ENCODE measurements around the gene KLK6.
"Not testable (repeated sequence)": the region's sequence is repeated elsewhere in the genome, so short reads cannot be mapped to it uniquely, and the experiment has no call there.

Gene KLK6

GRCh38 chr19:50998061-50998460 is 28.7 kb upstream of the KLK6 start:
- H3K9me2 ChIP-seq (replicated peaks; ENCODE audit: insufficient read depth, low read length): no peaks in the 10 kb centered on the region
- H3F3A ChIP-seq (ENCODE audit: insufficient read depth): no peaks in the 10 kb centered on the region
- H3K9me3 ChIP-seq (ENCODE audit: insufficient read depth, low read length): 0 out of 2 replicates have a peak, but pooled peaks cover 5% of the 10 kb centered on the region
- H3K4me3 ChIP-seq (ENCODE audit: insufficient read depth, low read length, poor library complexity, severe bottlenecking): no peak overlapping the region
- TF ChIP-seq EZH2phosphoT487 (conservative IDR thresholded peaks at IDR 0.05; ENCODE audit: low read length): no peak
- TF ChIP-seq CTCF (IDR thresholded peaks at IDR 0.05; ENCODE audit: insufficient read depth, low read length, poor library complexity, severe bottlenecking): no peak
- no peak overlapping the region for H3K27ac ChIP-seq (ENCODE audit: low read depth, low read length)
- no peaks in the 10 kb centered on the region for H4K20me1 ChIP-seq (ENCODE audit: low read depth, low read length)
- H3K27me3 ChIP-seq (ENCODE audit: low read length): no peaks in the 10 kb centered on the region; the same call in 1 of the 2 replicates
- H3K79me2 ChIP-seq (ENCODE audit: insufficient read depth, low read length): no peaks in the 10 kb centered on the region
- H3K9ac ChIP-seq (ENCODE audit: low read length): no peak overlapping the region
- no peaks in the 10 kb centered on the region for H3K36me3 ChIP-seq (ENCODE audit: low read length)
- no peak overlapping the region for H2AFZ ChIP-seq (ENCODE audit: low read depth, low read length, severe bottlenecking)
- no peak overlapping the region for H3K4me2 ChIP-seq (ENCODE audit: low read depth, low read length, poor library complexity, severe bottlenecking)

- H3K36me3 ChIP-seq (ENCODE audit: low read length): no peaks in the 10 kb centered on the region
- no peak overlapping the region for H3K27ac ChIP-seq (ENCODE audit: low read depth, low read length)
- no peaks in the 10 kb centered on the region; the same call in 1 of the 2 replicates for H3K27me3 ChIP-seq (ENCODE audit: low read length)
- 0 out of 2 replicates have a peak, but pooled peaks cover 5% of the 10 kb centered on the region for H3K9me3 ChIP-seq (ENCODE audit: insufficient read depth, low read length)
- TF ChIP-seq CTCF (IDR thresholded peaks at IDR 0.05; ENCODE audit: insufficient read depth, low read length, poor library complexity, severe bottlenecking) (no peak), EZH2phosphoT487 (conservative IDR thresholded peaks at IDR 0.05; ENCODE audit: low read length) (no peak)
- H3K9ac ChIP-seq (ENCODE audit: low read length): no peak overlapping the region
- H3K4me3 ChIP-seq (ENCODE audit: insufficient read depth, low read length, poor library complexity, severe bottlenecking): no peak overlapping the region
- no peak overlapping the region for H2AFZ ChIP-seq (ENCODE audit: low read depth, low read length, severe bottlenecking)
- H3K9me2 ChIP-seq (replicated peaks; ENCODE audit: insufficient read depth, low read length): no peaks in the 10 kb centered on the region
- no peaks in the 10 kb centered on the region for H3F3A ChIP-seq (ENCODE audit: insufficient read depth)
- H4K20me1 ChIP-seq (ENCODE audit: low read depth, low read length): no peaks in the 10 kb centered on the region
- H3K79me2 ChIP-seq (ENCODE audit: insufficient read depth, low read length): no peaks in the 10 kb centered on the region
- H3K4me2 ChIP-seq (ENCODE audit: low read depth, low read length, poor library complexity, severe bottlenecking): no peak overlapping the region
These were observed 24.7 kb upstream of the KLK6 start for GRCh38 chr19:50994129-50994528.

- H2AFZ ChIP-seq (ENCODE audit: low read depth, low read length, severe bottlenecking): no peak overlapping the region
- no peaks in the 10 kb centered on the region for H3K79me2 ChIP-seq (ENCODE audit: insufficient read depth, low read length)
- no peak overlapping the region for H3K27ac ChIP-seq (ENCODE audit: low read depth, low read length)
- TF ChIP-seq EZH2phosphoT487 (conservative IDR thresholded peaks at IDR 0.05; ENCODE audit: low read length) (no peak), CTCF (IDR thresholded peaks at IDR 0.05; ENCODE audit: insufficient read depth, low read length, poor library complexity, severe bottlenecking) (no peak)
- no peaks in the 10 kb centered on the region; the same call in 1 of the 2 replicates for H3K27me3 ChIP-seq (ENCODE audit: low read length)
- H3K4me3 ChIP-seq (ENCODE audit: insufficient read depth, low read length, poor library complexity, severe bottlenecking): no peak overlapping the region
- no peaks in the 10 kb centered on the region for H4K20me1 ChIP-seq (ENCODE audit: low read depth, low read length)
- H3F3A ChIP-seq (ENCODE audit: insufficient read depth): no peaks in the 10 kb centered on the region
- H3K9me3 ChIP-seq (ENCODE audit: insufficient read depth, low read length): 0 out of 2 replicates have a peak, but pooled peaks cover 5% of the 10 kb centered on the region
- H3K4me2 ChIP-seq (ENCODE audit: low read depth, low read length, poor library complexity, severe bottlenecking): no peak overlapping the region
- no peak overlapping the region for H3K9ac ChIP-seq (ENCODE audit: low read length)
- no peaks in the 10 kb centered on the region for H3K9me2 ChIP-seq (replicated peaks; ENCODE audit: insufficient read depth, low read length)
- H3K36me3 ChIP-seq (ENCODE audit: low read length): no peaks in the 10 kb centered on the region
These were observed 23.3 kb upstream of the KLK6 start for GRCh38 chr19:50992666-50993035.

- H3K4me2 ChIP-seq (ENCODE audit: low read depth, low read length, poor library complexity, severe bottlenecking); H3K27ac ChIP-seq (ENCODE audit: low read depth, low read length); H3K9me2 ChIP-seq (replicated peaks; ENCODE audit: insufficient read depth, low read length); H3K79me2 ChIP-seq (ENCODE audit: insufficient read depth, low read length); H2AFZ ChIP-seq (ENCODE audit: low read depth, low read length, severe bottlenecking); H4K20me1 ChIP-seq (ENCODE audit: low read depth, low read length); H3K27me3 ChIP-seq (ENCODE audit: low read length); H3K9me3 ChIP-seq (ENCODE audit: insufficient read depth, low read length); H3K4me3 ChIP-seq (ENCODE audit: insufficient read depth, low read length, poor library complexity, severe bottlenecking); H3K36me3 ChIP-seq (ENCODE audit: low read length); H3K9ac ChIP-seq (ENCODE audit: low read length); H3F3A ChIP-seq (ENCODE audit: insufficient read depth): not testable (repeated sequence)
These were observed 15.0 kb upstream of the KLK6 start for GRCh38 chr19:50984416-50984815.
